Stimulated activated CD8-positive, alpha-beta memory T cell treated with anti-CD3 and anti-CD28 coated beads, Interleukin-2, amount 100 ng/mL, for 1 hour (primary cell): ENCODE data around the gene KIF2C.
"Not testable (repeated sequence)": the region's sequence is repeated elsewhere in the genome, so short reads cannot be mapped to it uniquely, and the experiment has no call there.

Experiments used
- DNase-seq, 2 donors: peaks; one replicate each; pipeline ENCODE4 v3.0.0-alpha.2; 2020; ENCODE audit warnings: low read depth in 2 of 2

KIF2C gene

DNA sequence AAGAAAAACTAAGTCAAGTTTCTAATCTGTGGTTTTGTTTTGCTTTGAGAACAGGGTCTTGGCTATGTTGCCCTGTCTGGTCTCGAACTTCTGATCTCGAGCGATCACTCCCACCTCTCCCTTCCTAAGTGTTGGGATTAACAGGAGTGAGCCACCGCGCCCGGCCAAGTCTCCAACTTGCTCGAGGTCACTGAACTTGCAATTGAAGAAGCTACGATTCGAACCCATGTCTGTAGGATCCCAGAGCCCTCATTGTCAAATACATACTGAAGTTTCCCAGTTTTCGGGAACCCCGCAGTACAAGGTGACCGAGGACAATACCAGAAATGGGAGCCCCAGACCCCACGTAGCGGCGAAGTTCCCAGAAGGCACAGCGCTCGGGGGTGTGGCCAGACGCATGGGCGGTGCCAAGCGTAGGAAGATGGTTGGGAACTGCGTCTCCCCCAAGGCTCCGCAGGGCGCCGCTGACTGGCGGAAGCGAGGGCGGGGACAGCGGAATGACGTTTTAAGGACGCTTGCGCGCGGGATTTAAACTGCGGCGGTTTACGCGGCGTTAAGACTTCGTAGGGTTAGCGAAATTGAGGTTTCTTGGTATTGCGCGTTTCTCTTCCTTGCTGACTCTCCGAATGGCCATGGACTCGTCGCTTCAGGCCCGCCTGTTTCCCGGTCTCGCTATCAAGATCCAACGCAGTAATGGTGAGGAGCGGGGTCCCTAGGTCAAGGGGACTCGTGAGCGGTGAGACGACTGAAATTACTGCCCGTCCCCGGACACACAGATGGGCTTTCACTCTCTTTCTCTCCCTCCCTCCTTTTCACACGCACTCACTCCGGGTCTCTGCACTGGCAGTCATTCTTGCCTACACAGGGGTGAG is at the start of gene KIF2C:
Gene KIF2C, plus strand, starts transcription at position 531 of the 872 bp plus-strand sequence. Its CDS starts 96 bp downstream, at position 627.
- peak; percentile 91 to 92 for DNase-seq

DNA sequence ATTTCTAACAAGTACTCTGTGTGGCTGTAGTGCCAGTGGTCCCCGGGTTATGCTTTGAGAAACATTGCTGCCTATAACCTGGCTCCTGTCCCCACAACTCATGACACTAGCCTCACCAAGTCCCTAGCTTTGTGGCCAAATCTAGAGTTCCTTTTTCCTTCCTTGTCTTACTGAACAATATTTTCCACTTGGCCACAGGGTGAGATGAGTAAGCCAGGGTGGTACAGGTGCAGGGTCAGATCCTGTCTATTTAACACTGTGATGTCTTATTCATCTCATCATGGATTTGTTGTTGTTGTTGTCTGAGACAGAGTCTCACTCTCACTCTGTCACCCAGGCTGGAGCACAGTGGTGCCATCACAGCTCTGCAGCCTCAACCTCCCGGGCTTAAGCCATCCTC is 46.5 kb upstream of the KIF2C start:
- no peak for DNase-seq

- no peak for DNase-seq
Observed at GRCh38 chr1:44693900-44694299, 45.7 kb upstream of the KIF2C start.

- DNase-seq, result no peak
Observed at GRCh38 chr1:44694863-44695478, 44.7 kb upstream of the KIF2C start.

GRCh38 chr1:44695671-44696070 is 44.0 kb upstream of the KIF2C start:
- DNase-seq, result no peak

DNA sequence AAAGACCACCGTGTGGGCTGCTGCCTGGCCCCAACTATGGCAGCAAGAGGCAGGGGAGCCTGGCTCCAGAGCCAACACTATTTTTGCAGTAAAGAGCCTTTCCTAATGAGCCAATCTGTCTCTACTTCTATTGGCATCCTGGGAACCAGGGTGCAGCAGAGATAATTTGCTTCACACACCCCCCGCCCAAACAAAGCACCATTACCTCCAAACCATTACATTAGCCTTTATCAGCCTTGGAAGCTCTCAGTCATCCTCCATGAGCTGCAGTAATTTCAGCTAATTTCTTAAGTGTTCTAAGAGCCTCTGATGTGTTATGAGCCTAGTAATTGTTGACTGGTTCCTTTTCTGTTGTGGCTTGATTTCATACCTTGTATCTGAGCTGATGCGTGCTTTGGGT is 43.5 kb upstream of the KIF2C start:
- no peak for DNase-seq

DNA sequence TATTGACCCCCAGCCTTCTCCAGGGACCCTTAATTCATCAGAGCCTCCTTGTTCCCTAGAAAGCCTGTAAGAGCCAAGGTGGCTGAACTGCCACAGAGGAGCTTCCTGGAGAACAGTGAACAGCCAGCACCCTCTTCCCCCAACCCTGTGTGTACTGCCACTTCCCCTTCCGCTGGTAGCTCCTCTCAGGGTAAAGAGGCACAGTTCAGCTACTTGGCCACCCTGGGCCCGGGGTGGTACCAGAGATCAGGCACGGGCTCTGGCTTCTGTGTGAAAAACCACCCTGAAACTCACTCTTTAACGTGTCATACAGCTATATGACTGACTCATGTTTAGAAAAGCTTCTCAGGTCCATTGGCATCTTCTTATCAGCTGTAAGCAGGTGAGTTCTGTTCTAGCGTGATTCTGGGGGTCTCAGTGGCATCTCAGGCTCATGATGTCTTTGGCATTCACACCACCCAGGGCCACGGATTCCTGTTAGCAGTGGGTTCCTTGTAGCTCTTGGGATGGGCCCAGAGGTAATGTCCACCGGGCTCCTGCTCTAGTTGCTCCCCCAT is 42.8 kb upstream of the KIF2C start:
- DNase-seq, result no peak

DNA sequence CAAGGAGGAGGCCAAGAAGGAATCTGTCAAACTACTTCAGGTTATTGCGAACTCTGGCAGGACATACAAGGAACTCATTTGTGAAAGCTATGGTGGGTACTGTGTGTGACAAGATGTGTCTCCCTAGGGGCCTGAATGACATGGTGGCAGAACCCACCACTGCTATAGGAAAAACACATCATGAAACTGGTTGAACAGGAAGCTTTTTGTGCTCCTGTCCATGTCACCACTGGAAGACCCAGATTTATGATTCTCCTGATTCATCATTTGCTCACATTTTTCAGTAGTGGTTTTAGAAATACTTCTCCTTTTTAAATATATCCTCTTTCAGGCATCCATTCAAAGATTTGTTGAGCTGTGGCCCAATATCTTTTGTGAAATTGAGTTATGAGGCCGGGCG is 41.5 kb upstream of the KIF2C start:
- DNase-seq, result no peak

- DNase-seq, result not testable (repeated sequence)
Observed at GRCh38 chr1:44699375-44699774, 40.3 kb upstream of the KIF2C start.

DNA sequence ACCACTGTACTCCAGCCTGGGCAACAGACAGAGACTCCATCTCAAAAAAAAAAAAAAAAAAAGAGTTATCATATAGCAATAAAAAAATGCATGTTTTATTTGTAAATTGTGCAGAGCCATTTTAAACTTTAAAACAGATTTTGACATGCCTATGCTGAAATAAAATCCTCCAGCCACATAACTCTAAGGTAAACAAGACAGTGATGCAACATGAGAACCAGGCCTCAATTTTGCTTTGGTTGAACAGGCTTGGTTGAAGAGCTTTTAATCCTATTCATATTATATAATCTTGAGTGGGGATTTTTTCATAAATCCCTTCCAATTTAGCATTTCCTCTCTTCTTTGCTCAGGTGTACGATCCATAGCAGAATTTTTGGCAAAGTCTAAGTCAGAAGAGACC is 39.1 kb upstream of the KIF2C start:
- no peak for DNase-seq

DNA sequence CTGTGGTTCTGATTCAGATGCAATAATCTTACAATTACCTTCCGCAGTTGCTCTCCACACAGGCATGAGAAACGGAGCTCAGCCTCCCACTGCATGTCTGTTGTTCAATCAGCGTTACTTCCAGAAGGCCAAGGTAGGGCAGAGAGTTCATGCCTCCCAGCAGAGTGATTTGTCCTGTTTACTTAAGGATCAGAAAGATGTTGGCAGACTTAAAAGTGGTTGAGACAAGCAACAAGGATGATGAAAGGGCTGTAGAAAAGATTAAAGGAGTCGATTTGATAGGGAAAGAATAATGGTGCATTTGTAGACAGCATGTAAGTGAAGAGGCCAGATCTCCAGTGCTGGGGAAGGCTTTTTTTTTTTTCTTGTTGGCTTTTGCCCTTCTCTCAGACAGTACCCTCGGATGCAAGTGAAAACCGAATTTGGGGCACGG is 38.5 kb upstream of the KIF2C start:
- DNase-seq, result no peak

- DNase-seq, result no peak
Observed at GRCh38 chr1:44705470-44705869, 34.2 kb upstream of the KIF2C start.

DNA sequence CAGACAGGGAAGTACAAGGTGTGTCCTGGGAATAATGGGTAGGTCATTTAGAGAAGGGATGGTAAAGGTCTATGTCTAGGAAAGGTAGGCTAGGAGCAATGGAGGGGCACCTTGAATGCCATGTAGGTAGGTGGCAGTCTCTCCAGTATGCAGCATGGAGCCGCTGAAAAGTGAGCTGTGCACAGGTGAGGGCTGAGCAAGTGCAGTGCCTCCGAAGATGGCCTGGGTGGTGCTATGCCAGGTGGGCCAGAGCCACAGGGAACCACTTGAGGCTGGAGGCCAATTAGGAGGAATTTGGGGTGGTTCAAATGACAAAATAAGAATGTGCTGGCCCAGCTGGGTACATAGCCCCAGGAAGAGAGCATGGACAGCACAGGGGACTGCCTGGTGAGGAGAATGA is 33.7 kb upstream of the KIF2C start:
- DNase-seq, result no peak

DNA sequence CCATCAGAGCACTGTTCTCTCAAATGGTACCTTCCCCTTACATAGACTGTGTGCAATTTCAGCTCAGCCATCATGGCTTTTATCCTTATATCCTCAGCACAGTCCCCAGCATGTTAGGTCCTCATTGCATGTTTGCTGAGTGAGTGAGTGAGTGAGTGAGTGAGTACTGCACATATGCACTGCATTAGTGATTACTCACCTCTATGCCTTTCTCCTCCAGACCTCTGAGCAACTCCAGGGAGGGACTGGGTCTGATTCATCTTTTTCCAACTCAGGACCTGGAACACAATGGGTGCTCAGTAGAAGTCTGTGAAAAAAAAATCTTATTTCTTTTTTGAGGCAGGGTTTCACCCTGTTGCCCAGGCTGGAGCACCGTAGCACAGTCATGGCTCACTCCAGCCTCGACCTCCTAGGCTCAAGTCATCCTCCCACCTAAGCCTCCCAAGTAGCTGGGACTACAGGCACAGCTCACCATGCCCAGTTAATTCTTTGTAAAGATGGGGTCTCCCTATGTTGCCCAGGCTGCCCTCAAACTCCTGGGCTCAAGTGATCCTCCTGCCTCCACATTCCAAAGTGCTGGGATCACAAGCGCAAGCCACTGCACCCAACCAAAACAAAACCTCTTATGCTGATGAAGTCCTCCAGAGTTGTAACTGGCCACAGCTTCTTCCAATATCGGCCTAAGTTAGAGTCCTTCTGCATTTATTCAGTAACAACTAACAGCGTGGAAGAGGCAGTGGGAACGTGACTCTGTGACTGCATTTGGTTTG is 32.3 kb upstream of the KIF2C start:
- no peak for DNase-seq

GRCh38 chr1:44707959-44708831 is 31.4 kb upstream of the KIF2C start:
- no peak for DNase-seq

- no peak for DNase-seq
Observed at GRCh38 chr1:44713321-44713781, 26.3 kb upstream of the KIF2C start.

DNA sequence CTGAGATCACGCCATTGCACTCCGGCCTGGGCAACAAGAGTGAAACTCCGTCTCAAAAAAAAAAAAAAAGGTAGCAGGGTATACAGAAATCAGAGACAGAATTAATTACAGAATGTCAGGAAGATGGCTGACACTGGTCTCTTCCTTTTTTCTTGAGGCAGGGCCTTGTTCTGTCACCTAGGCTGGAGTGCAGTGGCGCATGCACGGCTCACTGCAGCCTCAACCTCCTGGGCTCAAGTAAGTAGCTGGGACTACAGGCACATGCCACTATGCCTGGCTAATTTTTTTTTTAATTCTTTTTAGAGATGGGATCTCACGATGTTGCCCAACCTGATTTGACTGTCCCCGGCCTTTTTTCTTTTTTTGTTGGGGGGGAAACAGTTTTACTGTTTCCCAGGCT is 25.1 kb upstream of the KIF2C start:
- no peak for DNase-seq

DNA sequence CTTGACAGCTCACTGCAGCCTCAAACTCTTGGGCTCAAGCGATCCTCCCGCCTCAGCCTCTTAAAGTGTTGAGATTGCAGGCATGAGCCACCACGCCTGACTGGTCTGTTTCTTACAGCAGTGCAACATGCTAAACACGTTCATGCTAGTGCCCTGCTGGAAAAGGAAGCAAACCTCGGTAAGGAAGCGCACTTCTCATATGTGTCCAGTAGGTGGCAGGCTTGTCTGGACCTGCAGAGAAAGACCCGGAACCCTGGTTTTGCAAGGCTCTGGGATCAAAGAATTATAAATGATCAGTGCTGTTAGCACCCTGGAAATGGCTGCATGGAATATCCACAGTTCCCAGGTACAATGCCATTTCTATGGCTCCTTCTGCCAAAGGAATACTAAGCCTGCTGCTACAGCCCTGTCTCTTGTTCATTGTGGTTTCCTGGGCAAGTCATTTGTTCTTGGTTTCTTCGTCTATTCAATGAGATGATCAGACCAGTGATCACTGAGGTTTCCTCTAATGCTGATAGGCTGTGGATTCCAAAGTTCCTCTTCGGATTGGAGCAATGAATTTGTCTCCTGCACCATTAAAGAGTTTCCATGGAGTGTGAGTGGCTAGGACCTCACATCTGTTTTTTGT is 24.6 kb upstream of the KIF2C start:
- DNase-seq, result peak in 1 of 2 donors; percentile 37

GRCh38 chr1:44717156-44717555 is 22.5 kb upstream of the KIF2C start:
- DNase-seq, result no peak

DNA sequence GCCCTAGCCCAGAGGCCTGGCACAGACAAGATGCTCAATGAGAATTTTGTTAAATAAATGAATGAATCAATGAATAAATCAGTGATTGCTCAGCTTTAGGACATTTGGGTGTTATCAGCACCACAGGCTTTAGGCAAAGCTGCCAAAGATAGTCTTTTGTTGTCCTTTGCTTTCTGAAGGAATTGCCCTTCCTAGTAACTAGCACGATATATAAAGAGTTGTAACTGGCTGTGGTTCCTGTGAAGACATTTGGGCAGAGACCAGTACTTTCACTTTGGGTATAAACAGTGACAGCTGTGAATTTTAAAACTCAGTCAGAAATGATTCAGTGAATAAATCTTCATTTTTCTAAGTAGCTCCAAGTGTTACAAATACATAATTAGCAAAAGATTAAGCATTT is 22.0 kb upstream of the KIF2C start:
- no peak for DNase-seq

DNA sequence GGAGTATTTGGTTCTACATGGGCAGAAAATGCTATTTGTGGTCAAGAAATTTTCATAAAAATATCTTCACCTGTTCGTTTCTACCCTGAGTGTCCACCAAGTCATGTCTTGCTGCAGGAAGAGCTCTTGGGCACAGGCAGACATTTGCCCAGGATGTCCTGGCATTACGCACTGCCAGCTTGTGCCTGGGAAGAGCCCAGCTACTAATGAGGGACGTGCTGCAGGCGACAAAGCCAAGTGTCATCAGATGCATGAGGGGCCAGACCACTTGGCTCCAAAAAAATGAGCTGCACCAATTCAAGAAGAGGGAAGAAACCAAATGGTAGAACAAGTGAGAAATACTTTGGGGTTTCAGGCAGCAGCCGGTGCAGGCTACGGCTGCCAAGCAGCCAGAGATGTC is 21.5 kb upstream of the KIF2C start:
- no peak for DNase-seq
